ENCODE results near the gene ZNF689.

ZNF689 gene

GRCh38 chr16:30558789-30559377, 51.3 kb downstream of the ZNF689 start:
- peaks cover 18% of the 10 kb centered on the region for H3K36me3 ChIP-seq (ENCODE audit: insufficient read depth, low read length)
- WGBS, result 87% methylated on average over 21 of the region's 21 CpGs
- no peaks in the 10 kb centered on the region for H3K9me3 ChIP-seq (ENCODE audit: insufficient read depth, low read depth, low read length)
- peak overlapping the region; percentile 70 for H3K9ac ChIP-seq (ENCODE audit: low read depth, low read length)
- no peaks in the 10 kb centered on the region for H3K4me1 ChIP-seq (ENCODE audit: insufficient read depth, low read length)
- peak overlapping the region; percentile 84 for H3K4me3 ChIP-seq (ENCODE audit: low read length)
- H3K27me3 ChIP-seq (ENCODE audit: insufficient read depth, low read length), result no peaks in the 10 kb centered on the region
- H3K27ac ChIP-seq (ENCODE audit: low read depth, low read length), result peak overlapping the region; percentile 91; the same call in 1 of the 2 replicates

- Histone ChIP-seq H3K4me1 (ENCODE audit: insufficient read depth, low read length) (no peaks in the 10 kb centered on the region), H3K27me3 (ENCODE audit: insufficient read depth, low read length) (no peaks in the 10 kb centered on the region), H3K36me3 (ENCODE audit: insufficient read depth, low read length) (peaks cover 22% of the 10 kb centered on the region), H3K9me3 (ENCODE audit: insufficient read depth, low read depth, low read length) (no peaks in the 10 kb centered on the region), H3K9ac (ENCODE audit: low read depth, low read length) (peak within 1 kb of the TSS; percentile 78), H3K4me3 (ENCODE audit: low read length) (peak within 1 kb of the TSS; percentile 84), H3K27ac (ENCODE audit: low read depth, low read length) (peak within 1 kb of the TSS; percentile 91; the same call in 1 of the 2 replicates)
- WGBS, result under 1% methylated on average over 74 of the region's 74 CpGs
Measured at GRCh38 chr16:30557957-30558788, 52.0 kb downstream of the ZNF689 start, which contains the start of gene ZNF764. Gene ZNF764, minus strand, starts transcription at chr16:30558374. Its CDS starts 192 bp downstream, at chr16:30558182.

GRCh38 chr16:30557707-30557956, 52.6 kb downstream of the ZNF689 start:
- no peaks in the 10 kb centered on the region for H3K9me3 ChIP-seq (ENCODE audit: insufficient read depth, low read depth, low read length)
- 1% methylated on average over 17 of the region's 17 CpGs for WGBS
- peak overlapping the region; percentile 84 for H3K4me3 ChIP-seq (ENCODE audit: low read length)
- H3K9ac ChIP-seq (ENCODE audit: low read depth, low read length), result peak overlapping the region; percentile 78
- peaks cover 25% of the 10 kb centered on the region for H3K36me3 ChIP-seq (ENCODE audit: insufficient read depth, low read length)
- H3K27me3 ChIP-seq (ENCODE audit: insufficient read depth, low read length), result no peaks in the 10 kb centered on the region
- no peaks in the 10 kb centered on the region for H3K4me1 ChIP-seq (ENCODE audit: insufficient read depth, low read length)
- peak overlapping the region; percentile 91; the same call in 1 of the 2 replicates for H3K27ac ChIP-seq (ENCODE audit: low read depth, low read length)

GRCh38 chr16:30556125-30556473, 54.1 kb downstream of the ZNF689 start:
- no peaks in the 10 kb centered on the region for H3K4me1 ChIP-seq (ENCODE audit: insufficient read depth, low read length)
- H3K4me3 ChIP-seq (ENCODE audit: low read length), result no peak overlapping the region
- no peak overlapping the region for H3K27ac ChIP-seq (ENCODE audit: low read depth, low read length)
- peaks cover 25% of the 10 kb centered on the region for H3K36me3 ChIP-seq (ENCODE audit: insufficient read depth, low read length)
- H3K9me3 ChIP-seq (ENCODE audit: insufficient read depth, low read depth, low read length), result no peaks in the 10 kb centered on the region
- H3K27me3 ChIP-seq (ENCODE audit: insufficient read depth, low read length), result no peaks in the 10 kb centered on the region
- WGBS, result 75% methylated on average over 10 of the region's 10 CpGs
- no peak overlapping the region for H3K9ac ChIP-seq (ENCODE audit: low read depth, low read length)

GRCh38 chr16:30555315-30556124, 54.7 kb downstream of the ZNF689 start:
- Histone ChIP-seq H3K27ac (ENCODE audit: low read depth, low read length) (no peak overlapping the region), H3K9me3 (ENCODE audit: insufficient read depth, low read depth, low read length) (no peaks in the 10 kb centered on the region), H3K9ac (ENCODE audit: low read depth, low read length) (no peak overlapping the region), H3K4me1 (ENCODE audit: insufficient read depth, low read length) (no peaks in the 10 kb centered on the region), H3K36me3 (ENCODE audit: insufficient read depth, low read length) (peaks cover 25% of the 10 kb centered on the region), H3K27me3 (ENCODE audit: insufficient read depth, low read length) (no peaks in the 10 kb centered on the region), H3K4me3 (ENCODE audit: low read length) (no peak overlapping the region)
- WGBS, result 97% methylated on average over 69 of the region's 69 CpGs

- 95% methylated on average over 18 of the region's 18 CpGs for WGBS
- H3K27me3 ChIP-seq (ENCODE audit: insufficient read depth, low read length), result no peaks in the 10 kb centered on the region
- H3K4me3 ChIP-seq (ENCODE audit: low read length), result no peak overlapping the region
- peaks cover 25% of the 10 kb centered on the region for H3K36me3 ChIP-seq (ENCODE audit: insufficient read depth, low read length)
- no peaks in the 10 kb centered on the region for H3K9me3 ChIP-seq (ENCODE audit: insufficient read depth, low read depth, low read length)
- H3K9ac ChIP-seq (ENCODE audit: low read depth, low read length), result no peak overlapping the region
- H3K4me1 ChIP-seq (ENCODE audit: insufficient read depth, low read length), result no peaks in the 10 kb centered on the region
- no peak overlapping the region for H3K27ac ChIP-seq (ENCODE audit: low read depth, low read length)
Measured at GRCh38 chr16:30554557-30555314, 55.5 kb downstream of the ZNF689 start.

- Histone ChIP-seq H3K9me3 (ENCODE audit: insufficient read depth, low read depth, low read length) (no peaks in the 10 kb centered on the region), H3K27ac (ENCODE audit: low read depth, low read length) (no peak overlapping the region)
Measured at GRCh38 chr16:30553393-30553899, 56.7 kb downstream of the ZNF689 start.

GRCh38 chr16:30552956-30553355, 57.2 kb downstream of the ZNF689 start:
- Histone ChIP-seq H3K9me3 (ENCODE audit: insufficient read depth, low read depth, low read length) (no peaks in the 10 kb centered on the region), H3K27me3 (ENCODE audit: insufficient read depth, low read length) (no peaks in the 10 kb centered on the region), H3K9ac (ENCODE audit: low read depth, low read length) (no peak overlapping the region), H3K27ac (ENCODE audit: low read depth, low read length) (no peak overlapping the region), H3K36me3 (ENCODE audit: insufficient read depth, low read length) (peaks cover 25% of the 10 kb centered on the region), H3K4me3 (ENCODE audit: low read length) (no peak overlapping the region), H3K4me1 (ENCODE audit: insufficient read depth, low read length) (0 out of 2 replicates have a peak, but pooled peaks cover 6% of the 10 kb centered on the region)
- WGBS, result 94% methylated on average over 4 of the region's 4 CpGs

More at GRCh38 chr16:30553393-30553899, 56.7 kb downstream of the ZNF689 start:
- Histone ChIP-seq H3K27me3 (ENCODE audit: insufficient read depth, low read length) (no peaks in the 10 kb centered on the region), H3K4me3 (ENCODE audit: low read length) (no peak overlapping the region), H3K4me1 (ENCODE audit: insufficient read depth, low read length) (0 out of 2 replicates have a peak, but pooled peaks cover 5% of the 10 kb centered on the region), H3K36me3 (ENCODE audit: insufficient read depth, low read length) (peaks cover 25% of the 10 kb centered on the region), H3K9ac (ENCODE audit: low read depth, low read length) (no peak overlapping the region)
- WGBS, result 88% methylated on average over 2 of the region's 2 CpGs
